GM12865 (cell line): ENCODE measurements around the gene WDR45B.
"Not testable (repeated sequence)": the region's sequence is repeated elsewhere in the genome, so short reads cannot be mapped to it uniquely, and the experiment has no call there.

ENCODE experiments used
- DNase-seq: peaks from one replicate; pipeline ENCODE4 v3.0.0; 2010; ENCODE audit warnings: low read depth
- H3K4me3 ChIP-seq: 2 replicates; pipeline ENCODE4 v1.5.1; 2011; ENCODE audit warnings: mild to moderate bottlenecking, low read depth, low read length, control low read depth
- CTCF ChIP-seq: IDR thresholded peaks from 2 replicates; pipeline ENCODE4 v1.5.1; 2011; ENCODE audit warnings: low read length, control low read depth, low read depth, inconsistent platforms; ENCODE audit not compliant: insufficient read depth; ENCODE audit errors: missing control alignments

The WDR45B gene

GRCh38 chr17:82583720-82584234 is 64.5 kb downstream of the WDR45B start:
- no peak for TF ChIP-seq CTCF
- H3K4me3 ChIP-seq: no peak overlapping the region
- no peak for DNase-seq

- H3K4me3 ChIP-seq: no peak overlapping the region
- DNase-seq: no peak
- TF ChIP-seq CTCF: no peak
Observed at GRCh38 chr17:82582709-82583108, 65.5 kb downstream of the WDR45B start.

GRCh38 chr17:82582213-82582612 is 66.0 kb downstream of the WDR45B start:
- no peak for TF ChIP-seq CTCF
- H3K4me3 ChIP-seq: no peak overlapping the region
- DNase-seq: no peak

- not testable (repeated sequence) for DNase-seq, H3K4me3 ChIP-seq
Observed at GRCh38 chr17:82579969-82580368, 68.3 kb downstream of the WDR45B start.

GRCh38 chr17:82577300-82577699 is 70.9 kb downstream of the WDR45B start:
- DNase-seq: no peak
- TF ChIP-seq CTCF: no peak
- H3K4me3 ChIP-seq: no peak overlapping the region

- H3K4me3 ChIP-seq, DNase-seq: not testable (repeated sequence)
Observed at GRCh38 chr17:82575581-82576221, 72.5 kb downstream of the WDR45B start.

- no peak overlapping the region for H3K4me3 ChIP-seq
- no peak for TF ChIP-seq CTCF
- no peak for DNase-seq
Observed at GRCh38 chr17:82574041-82574440, 74.2 kb downstream of the WDR45B start.

- DNase-seq: no peak
- no peak for TF ChIP-seq CTCF
- no peak overlapping the region for H3K4me3 ChIP-seq
Observed at GRCh38 chr17:82571855-82572254, 76.4 kb downstream of the WDR45B start.
